NCI-H1694 (cell line): Measurements from ENCODE around the gene SLC35F3.

Source experiments
- DNase-seq: peaks from one replicate; lab custom pipeline; 2025; lab: John Stamatoyannopoulos, UW

SLC35F3 gene

DNA sequence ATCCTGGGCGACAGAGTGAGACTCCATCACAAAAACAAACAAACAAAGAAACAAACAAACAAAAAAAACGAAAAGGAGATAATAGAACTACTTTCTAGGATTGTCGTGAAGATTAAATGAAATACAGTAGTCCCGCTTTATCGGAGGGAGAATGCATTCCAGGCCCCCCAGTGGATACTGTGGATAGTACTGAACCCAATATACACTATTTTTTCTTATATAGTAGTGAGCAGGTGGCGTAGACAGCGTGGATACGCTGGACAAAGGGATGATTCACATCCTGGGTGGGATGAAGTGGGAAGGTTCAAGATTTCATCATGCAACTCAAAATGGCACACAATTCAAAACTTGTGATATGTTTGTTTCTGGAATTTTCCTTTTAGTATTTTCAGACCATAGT lies 8.0 kb downstream of the SLC35F3 start:
- DNase-seq, result no peak

DNA sequence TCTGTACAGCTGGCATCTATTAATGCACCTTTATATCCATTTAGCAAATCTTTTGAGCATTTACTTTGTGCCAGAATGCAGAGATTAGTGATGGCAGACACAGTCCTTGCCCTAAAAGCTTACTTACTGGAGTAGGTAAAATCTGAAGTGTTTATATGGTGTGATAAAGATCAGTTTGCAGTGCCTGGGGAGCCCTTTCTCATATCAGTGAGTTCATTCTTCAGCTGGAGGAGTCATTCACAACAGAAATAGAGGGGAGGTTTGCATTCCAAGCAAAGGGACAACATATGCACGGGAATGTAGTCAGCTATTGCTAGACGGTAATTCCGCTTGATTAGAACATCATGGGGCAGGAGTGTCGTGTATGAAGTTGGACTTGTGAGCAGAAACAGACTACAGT lies 8.4 kb downstream of the SLC35F3 start:
- DNase-seq, result no peak

DNA sequence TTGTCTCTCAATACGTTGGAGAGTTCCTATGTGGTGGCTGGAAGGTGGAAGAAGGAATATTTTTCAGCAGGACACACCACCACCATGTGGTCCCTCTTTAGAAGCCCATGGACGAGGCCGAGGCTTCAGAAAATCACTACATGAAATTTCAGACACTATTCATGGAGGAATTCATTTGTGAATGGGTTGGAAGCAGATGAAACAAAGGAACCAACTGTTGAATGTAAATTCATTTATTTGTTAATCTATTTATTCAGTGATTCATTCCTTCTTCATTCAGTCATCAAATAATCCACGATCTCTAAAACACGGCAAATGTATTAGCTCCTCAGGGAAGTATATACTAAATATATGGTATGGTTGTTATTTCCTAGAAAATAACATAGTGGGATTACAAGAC lies 12.2 kb downstream of the SLC35F3 start:
- DNase-seq, result no peak

DNA sequence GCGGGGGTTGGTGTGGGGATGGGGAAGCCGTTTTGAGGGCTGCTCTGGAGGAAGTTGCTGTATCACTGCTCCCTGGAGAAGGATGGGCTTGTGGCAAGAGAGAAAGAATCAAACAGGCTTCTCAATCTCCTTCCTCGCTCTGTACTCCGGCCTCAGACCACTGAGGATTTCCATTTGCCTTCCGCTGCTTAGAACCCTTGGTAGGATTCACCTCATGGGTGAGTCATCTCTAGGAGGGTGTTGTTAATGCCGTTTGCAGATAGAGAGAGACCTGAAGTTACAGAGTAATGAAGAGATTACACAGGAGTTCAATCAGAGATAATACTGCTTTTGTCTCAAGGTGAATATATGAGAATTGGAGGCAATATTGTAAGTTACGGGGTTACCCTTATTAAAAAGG lies 15.3 kb downstream of the SLC35F3 start:
- no peak for DNase-seq

DNA sequence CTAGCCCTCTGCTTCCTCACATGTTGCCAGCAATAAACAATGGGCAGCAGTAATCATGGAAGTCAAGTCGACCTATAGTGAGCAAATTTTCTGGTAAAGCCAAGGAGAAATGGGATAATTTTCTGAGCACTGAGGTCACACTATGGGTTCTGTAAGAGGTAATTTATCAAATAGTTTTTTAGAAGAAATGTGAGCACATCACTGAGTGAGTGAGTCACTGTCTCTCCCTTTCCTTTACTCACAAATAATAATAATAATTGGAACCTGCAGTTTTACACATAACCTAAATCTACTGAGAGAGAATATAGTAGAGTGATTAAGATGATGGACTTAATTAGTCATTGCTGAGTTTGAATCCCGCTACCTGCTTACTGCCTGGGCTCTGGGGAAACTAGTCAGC lies 23.6 kb downstream of the SLC35F3 start:
- DNase-seq, result no peak

DNA sequence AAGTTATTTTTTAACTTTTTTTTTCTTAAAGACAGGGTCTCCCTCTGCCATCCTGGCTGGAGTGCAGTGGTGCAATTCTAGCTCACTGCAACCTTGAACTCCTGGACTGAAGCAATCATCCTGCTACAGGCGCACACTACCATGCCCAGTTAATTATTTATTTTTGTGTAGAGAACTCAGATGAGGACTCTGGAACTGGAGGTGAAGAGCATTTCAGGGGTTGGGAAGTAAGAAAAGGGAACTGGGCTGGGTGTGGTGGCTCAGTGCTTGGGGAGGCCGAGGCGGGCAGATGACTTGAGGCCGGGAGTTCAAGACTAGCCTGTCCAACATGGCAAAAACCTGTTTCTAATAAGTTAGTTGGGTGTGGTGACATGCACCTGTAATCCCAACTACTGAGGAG lies 28.9 kb downstream of the SLC35F3 start:
- no peak for DNase-seq

DNA sequence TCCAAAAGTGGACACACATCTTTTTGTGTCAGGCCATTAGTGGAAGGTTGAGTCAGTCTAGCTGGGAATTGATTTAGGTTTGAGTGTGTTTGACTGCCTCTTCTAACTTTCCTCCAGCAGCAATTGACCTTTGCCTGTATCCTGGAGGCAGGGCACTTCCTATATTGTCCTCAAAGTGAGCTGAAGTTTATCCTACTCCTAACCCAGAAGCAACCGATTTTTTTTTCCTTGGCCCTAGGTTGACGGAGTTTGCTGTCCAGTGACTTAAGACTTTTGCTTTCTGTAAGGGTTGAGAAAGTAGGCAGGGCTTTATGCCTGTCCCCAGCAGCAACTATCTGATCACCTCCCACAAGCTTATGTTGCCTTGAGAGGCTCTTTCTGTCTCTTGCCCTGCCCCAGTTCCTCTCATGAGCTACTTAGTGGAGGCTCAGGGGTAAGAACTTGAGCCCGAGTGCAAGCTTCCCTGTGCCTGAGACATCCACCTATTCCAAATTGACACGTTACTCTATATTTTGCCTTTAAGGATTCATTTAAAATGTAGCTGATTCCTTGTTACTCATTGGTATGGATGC lies 30.9 kb downstream of the SLC35F3 start:
- DNase-seq, result no peak

DNA sequence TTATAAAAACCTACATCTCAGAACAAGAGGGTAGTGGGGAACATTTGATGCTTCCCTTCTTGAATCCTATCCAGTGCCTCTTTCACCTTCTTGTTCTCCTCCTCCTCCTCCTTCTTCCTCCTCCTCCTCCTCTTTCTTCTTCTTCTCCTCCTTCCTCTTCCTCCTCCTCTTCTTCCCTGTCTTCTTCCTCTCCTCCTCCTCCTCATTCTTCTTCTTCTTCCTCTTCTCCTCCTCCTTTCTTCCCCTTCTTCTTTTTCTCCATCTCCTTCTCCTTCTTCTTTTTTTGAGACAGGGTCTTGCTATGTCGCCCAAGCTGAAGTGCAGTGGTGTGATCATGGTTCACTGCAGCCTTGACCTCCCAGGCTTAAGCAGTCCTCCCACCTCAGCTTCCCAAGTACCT lies 31.9 kb downstream of the SLC35F3 start:
- DNase-seq, result no peak

DNA sequence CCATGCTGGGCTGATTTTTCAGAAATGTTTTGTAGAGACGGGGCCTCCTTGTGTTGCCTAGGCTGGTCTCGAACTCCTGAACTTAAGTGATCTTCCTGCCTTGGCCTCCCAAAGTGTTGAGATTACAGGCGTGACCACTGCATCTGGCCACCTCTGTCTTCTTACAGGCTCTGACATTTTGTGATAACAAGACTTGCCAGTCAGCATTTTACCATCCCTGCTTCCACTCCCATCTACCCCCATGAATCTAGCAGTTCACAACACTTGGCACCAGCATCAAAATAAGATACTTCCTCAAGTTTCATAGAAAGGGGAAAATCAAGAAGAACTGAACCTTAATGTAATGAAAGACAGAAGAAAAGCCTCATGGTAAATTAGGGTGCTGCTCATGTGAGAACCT lies 32.4 kb downstream of the SLC35F3 start:
- no peak for DNase-seq

DNA sequence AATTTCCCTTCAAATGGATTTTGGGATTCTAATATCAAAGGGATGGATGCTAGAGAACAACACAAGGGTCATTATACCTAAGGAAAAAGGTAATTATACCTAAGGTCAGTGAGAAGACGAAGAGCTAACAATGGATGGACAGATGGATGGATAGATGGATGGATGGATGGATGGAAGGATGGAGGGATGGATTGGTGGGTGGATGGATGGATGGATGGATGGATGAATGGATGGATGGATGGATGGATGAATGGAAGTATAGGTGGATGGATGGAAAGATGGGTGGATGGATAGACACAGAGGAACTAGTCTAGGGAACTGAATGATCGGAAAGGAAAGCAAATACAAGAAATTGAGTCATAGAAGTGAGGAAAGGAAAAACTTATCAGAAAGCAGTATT lies 34.0 kb downstream of the SLC35F3 start:
- DNase-seq, result no peak

DNA sequence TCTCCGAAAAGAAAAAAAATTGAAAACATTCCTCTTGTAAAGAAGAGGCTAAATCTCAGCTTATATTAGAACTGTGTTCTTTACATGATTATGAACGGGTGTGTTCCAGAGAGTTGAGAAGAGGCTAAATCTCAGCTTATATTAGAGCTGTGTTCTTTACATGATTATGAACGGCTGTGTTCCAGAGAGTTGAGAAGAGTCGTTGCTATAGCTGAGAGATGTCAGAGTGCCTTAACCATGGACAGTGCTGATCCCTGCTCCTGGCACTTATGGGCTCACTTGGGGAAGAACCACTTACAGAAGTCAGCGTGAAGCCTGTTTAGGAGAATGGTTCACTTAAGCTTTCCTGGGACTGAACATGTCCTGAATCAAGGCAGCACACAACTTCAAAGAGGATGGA lies 35.0 kb downstream of the SLC35F3 start:
- no peak for DNase-seq

DNA sequence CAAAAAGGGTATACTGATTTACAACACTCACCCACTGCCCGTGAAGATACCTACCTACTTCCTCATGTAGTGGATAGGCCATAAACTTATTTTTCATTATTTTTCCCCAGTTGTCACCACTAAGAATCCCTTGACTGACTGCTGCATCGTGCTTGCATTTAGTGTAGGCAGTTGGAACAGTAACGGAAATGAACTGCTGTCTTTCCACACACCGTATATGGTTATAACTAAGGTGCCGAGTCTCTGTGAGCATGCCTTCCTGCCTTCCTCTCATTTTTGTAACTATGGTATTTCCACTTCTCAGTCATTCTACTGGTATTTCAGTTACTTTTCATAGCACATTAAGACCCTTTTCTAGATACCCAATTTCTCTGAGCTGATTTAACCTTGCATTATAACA lies 36.4 kb downstream of the SLC35F3 start:
- DNase-seq, result no peak

DNA sequence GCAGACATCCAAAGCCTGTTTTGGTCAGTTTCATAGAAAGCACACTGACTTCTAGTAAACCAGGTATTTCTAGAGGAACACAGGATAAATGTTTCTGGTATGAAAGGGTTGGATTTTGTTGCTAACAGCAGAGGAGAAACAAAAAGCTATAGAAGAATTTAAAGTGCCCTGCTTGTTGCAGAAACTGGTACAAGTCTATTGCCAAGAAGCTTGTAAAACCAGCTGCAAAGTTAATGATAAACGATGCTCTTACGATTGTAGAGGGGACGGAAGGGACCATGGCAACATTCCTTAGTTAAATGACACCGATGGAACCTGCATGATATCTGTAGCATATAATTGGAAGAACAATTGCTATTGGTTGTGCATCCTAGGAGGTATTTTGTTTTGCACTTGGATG lies 40.1 kb downstream of the SLC35F3 start:
- no peak for DNase-seq

DNA sequence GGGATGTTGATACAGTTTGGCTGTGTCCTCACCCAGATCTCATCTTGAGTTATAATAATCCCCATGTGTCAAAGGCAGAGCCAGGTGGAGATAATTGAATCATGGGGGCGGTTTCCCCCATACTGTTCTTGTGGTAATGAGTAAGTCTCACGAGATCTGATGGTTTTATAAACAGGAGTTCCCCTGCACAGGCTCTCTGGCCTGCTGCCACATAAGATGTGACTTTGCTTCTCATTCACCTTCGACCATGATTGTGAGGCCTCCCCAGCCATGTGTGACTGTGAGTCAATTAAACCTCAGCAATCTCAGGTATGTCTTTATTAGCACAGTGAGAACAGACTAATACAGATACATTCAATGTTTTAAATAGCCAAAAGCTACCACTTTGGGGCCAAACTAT lies 41.1 kb downstream of the SLC35F3 start:
- DNase-seq, result no peak

DNA sequence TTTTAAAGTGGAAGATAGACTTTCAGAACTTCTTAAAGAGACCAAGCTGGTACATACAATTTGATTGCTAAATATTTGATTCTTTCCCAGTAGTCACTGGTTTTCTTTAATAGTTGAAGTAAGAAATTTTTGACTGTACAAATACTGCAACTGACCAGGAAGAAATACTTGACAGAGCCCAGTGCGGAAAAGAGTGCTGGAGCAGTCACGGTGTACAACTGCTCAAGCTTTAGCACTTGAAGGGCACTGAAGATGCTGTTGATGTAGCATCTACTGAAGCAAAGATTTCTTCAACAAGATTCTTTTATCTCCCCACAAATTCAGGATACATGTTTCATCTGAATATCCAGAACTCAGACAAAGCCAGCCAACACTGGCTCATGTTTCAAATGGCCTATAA lies 41.5 kb downstream of the SLC35F3 start:
- no peak for DNase-seq

DNA sequence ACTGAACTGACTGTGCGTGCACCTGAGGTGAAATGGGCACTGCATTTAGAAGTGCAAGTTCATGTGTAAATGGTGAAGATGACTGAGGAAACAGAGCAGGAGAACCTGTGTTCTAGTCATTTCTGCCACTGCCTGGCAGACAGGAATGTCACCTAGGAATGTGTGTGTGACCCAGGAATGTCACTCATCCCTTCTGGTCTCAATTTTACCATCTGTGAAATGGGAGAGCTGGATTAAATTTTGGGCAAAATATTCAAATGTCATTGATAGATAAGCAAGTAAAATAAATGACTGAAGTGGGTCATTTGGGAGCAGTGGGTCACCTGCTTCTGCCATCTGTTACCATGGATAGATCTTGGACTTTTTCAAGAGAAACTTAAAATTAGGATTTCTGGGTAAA lies 42.2 kb downstream of the SLC35F3 start:
- DNase-seq, result no peak

DNA sequence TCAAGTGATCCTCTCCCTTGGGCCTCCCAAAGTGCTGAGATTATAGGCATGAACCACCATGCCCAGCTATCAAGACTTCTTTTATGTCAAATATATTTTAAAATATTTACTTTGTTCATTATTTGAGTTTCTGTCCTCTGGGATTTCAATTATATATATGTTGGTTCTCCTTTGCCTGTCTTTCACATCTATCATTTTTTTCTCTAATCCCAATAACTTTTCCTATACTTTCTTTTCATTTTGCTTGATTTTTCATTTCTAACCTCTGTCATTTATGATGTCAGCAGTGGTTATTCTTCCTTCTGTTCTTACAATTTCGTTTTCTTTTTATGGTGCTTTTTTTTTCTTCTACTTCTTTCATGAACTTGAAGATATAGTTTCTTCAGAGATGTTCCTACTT lies 47.3 kb downstream of the SLC35F3 start:
- no peak for DNase-seq

DNA sequence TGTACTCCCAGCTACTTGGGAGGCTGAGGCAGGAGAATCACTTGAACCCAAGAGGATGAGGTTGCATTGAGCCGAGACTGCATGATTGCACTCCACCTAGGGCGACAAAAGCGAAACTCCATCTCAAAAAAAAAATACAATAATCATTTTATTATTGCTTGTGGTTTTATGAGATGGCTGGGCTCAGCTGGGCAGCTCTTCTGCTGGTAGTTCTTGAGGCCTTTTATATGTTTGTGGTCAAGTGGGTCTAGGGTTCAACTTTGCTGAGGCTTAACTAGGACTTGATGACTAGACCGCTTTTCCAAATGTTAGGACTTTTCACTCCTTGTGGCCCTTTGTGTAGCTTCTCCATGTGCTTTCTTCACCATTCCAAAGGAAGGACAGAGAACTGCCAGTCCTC lies 53.2 kb downstream of the SLC35F3 start:
- DNase-seq, result no peak

DNA sequence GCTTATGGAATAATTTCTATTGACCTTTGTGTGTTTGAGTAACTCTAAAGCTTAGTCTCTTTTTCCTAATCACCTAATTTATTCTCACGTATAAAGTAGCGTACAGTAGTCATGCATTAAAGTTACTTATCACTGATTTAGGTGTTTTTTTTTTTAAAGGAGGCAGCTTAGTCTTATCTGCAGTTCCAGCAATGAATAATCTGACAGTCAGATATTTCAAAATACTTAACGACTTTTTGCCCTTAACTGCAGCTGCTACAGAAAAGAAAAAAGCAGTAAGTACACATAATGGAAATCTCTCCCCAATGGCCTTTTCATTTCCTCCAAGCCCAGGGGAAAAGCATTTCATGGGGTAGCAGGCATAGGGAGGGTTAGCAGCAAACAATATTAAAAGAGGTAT lies 54.6 kb downstream of the SLC35F3 start:
- no peak for DNase-seq

DNA sequence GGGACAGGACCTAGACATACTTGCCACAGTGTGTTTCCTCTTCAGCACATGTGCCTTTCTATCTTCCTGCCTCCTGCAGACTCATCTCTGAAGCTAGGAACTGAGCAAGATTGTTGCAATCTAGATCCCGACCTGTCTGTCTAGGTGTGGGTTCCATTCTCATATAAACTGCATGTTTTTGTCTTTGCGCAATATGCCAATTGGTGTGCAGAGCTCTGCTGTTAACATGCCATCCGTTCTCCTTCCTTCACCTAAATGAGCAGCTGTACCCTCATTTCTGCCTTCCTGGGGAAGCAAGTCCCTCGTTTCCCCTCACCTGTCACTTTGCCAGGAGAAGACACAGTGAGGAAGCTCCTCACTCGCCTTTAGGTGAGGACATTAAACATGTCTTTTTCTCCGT lies 55.5 kb downstream of the SLC35F3 start:
- DNase-seq, result no peak

DNA sequence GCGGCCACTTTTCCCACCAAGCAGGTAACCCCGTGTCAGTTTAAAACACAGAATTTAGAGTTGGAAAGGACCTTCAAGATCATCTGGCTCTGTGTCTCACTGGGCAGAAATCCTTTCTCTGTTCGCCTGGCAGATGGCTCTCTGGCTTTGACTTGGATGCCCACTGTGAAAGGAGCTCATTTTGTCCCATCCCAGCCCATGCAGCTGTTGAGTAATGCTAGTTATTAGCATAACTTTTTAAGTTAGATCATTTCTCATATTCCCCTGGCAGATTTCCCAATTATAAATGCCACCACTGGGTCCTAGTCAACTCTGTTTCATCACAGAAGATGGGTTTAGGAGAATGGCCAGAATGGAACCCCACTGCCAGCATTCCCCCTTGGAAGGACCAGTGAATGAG lies 55.9 kb downstream of the SLC35F3 start:
- DNase-seq, result no peak

DNA sequence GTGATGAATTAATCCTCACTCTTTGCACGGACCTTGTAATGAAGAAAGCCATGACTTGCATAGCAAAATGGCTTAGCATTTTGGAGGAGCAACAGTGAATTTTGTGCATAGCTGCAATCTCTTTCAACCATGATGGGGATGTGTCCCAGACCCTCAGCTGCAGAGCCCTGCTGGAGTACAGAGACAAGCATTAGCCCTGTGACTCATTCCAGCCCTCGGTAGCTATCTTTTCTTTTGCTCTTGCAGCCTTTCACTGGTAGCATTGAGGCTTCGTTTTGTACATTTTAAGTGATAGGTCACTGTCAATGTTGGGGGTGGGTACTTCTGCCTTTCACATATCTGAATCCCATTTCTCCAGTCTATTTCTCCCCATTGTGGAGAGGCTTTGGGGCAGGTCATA lies 58.4 kb downstream of the SLC35F3 start:
- no peak for DNase-seq

DNA sequence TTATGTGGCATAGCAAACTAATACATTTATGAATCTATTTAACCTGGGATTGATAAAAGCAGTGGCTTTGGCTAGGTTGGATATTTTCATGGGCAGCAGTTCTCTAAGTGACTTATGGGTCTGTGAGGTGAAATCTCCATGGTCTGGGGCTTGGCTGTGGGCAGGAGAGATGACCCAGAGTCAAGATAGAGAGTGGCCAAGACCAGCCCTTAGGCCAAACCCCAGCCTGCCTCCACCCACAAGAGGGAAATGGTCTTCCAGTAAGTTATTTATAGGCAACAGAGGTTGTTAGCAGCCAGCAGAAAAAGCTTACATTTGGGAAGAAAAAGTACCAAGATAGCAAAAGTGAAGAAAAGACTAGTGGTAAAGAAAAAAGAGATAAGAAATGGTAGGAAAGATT lies 61.4 kb downstream of the SLC35F3 start:
- DNase-seq, result no peak

DNA sequence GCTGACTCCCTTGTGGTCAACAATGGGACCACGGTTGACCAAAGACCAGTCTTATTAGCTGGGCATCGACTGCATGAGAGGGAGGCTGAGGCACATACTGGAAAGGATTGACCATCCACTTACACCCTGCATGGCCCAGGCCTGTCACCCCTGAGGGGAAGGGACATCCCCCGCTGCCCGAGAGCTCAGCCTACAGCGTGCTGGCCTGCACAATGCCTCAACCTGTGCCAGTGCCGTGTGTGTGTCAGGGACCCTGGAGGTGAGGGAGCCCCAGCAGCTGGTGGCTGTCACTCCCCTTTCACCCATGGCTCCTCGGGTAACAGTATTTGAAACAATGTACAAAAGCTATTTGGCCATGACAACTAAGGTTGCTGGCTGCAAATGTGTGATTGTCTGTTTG lies 67.3 kb downstream of the SLC35F3 start:
- DNase-seq, result no peak

DNA sequence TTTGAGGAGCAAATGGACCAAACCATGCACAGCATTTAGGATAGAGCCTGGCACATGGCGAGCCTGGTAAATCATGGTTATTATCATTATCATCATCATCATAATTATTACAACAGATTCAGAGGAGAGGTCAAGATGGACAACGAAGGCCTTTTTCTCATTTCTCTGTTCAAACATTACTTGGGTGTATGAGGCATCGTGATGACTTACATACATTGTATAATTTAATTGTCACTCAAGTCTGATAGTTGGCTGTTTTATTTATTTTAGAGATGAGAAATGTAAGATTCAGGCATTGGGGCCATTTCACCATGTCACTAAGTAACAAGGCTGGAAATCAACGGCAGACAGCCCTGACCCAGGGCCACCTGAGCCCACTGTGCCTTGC lies 68.1 kb downstream of the SLC35F3 start:
- DNase-seq, result no peak
